NCI-H2107 treated with DMSO at 0.1 percent for 48 hours (cell line): Measurements from ENCODE around the gene PDE4D.

ENCODE experiments used
- DNase-seq: peaks from one replicate; lab custom pipeline; 2025; ENCODE audit not compliant: unreplicated experiment; lab: John Stamatoyannopoulos, UW

The PDE4D gene

GRCh38 chr5:59238126-59238902 is 655.2 kb downstream of the PDE4D start:
- no peak for DNase-seq

- no peak for DNase-seq
Measured at GRCh38 chr5:59236986-59237385, 656.5 kb downstream of the PDE4D start.

GRCh38 chr5:59236448-59236847 is 657.1 kb downstream of the PDE4D start:
- no peak for DNase-seq

- no peak for DNase-seq
Measured at GRCh38 chr5:59234236-59234635, 659.3 kb downstream of the PDE4D start.

GRCh38 chr5:59231221-59231931 is 662.1 kb downstream of the PDE4D start:
- DNase-seq = no peak

- DNase-seq = no peak
Measured at GRCh38 chr5:59222687-59223511, 670.6 kb downstream of the PDE4D start.

GRCh38 chr5:59221769-59222168 is 671.8 kb downstream of the PDE4D start:
- no peak for DNase-seq

GRCh38 chr5:59218424-59219045 is 675.0 kb downstream of the PDE4D start:
- DNase-seq = no peak

- DNase-seq = no peak
Measured at GRCh38 chr5:59216841-59217240, 676.7 kb downstream of the PDE4D start.

GRCh38 chr5:59212596-59212995 is 680.9 kb downstream of the PDE4D start:
- no peak for DNase-seq

GRCh38 chr5:59209758-59210359 is 683.7 kb downstream of the PDE4D start:
- no peak for DNase-seq

- DNase-seq = no peak
Measured at GRCh38 chr5:59208474-59208873, 685.1 kb downstream of the PDE4D start.

GRCh38 chr5:59207401-59207800 is 686.1 kb downstream of the PDE4D start:
- no peak for DNase-seq

GRCh38 chr5:59206132-59206581 is 687.4 kb downstream of the PDE4D start:
- no peak for DNase-seq

GRCh38 chr5:59204114-59204897 is 689.2 kb downstream of the PDE4D start:
- DNase-seq = no peak

GRCh38 chr5:59199868-59200267 is 693.7 kb downstream of the PDE4D start:
- no peak for DNase-seq

- DNase-seq = no peak
Measured at GRCh38 chr5:59198832-59199231, 694.7 kb downstream of the PDE4D start.

- DNase-seq = no peak
Measured at GRCh38 chr5:59198365-59198764, 695.2 kb downstream of the PDE4D start.

- DNase-seq = no peak
Measured at GRCh38 chr5:59197911-59198310, 695.6 kb downstream of the PDE4D start.
